Fibroblast of villous mesenchyme (primary cell): ENCODE data around the gene GABRD. TPM values are rescaled to one million over a fixed set of nuclear protein-coding genes. Genes with fewer than 3 reads are reported as not detected.
A peak's percentile ranks its signal among the peaks of the same experiment; 100 is the strongest.

ENCODE experiments used
- DNase-seq: peaks from one replicate; pipeline ENCODE4 v3.0.0-alpha.2; 2010; ENCODE audit warnings: low read depth
- H3K4me3 ChIP-seq: 2 replicates; pipeline ENCODE4 v1.5.1; 2011; ENCODE audit warnings: low read depth, mild to moderate bottlenecking, low read length
- CTCF ChIP-seq: IDR thresholded peaks from 2 replicates; pipeline ENCODE4 v1.5.1; 2012; ENCODE audit warnings: low read depth, mild to moderate bottlenecking, low read length; ENCODE audit not compliant: insufficient read depth
- total RNA-seq: library from RNA; depleted of rRNA; stranded (reverse); fragments of >200 nt; gene quantifications from 2 replicates; pipeline ENCODE4 v1.2.3, GENCODE V29; 2012

The GABRD gene
- total RNA-seq, 1 donor = not detected

GRCh38 chr1:2045468-2046173 is 26.5 kb downstream of the GABRD start:
- TF ChIP-seq CTCF = no peak
- peak; percentile 18 for DNase-seq
- H3K4me3 ChIP-seq = no peak overlapping the region

GRCh38 chr1:2046174-2046917 is 27.2 kb downstream of the GABRD start:
- peak; percentile 13 for DNase-seq
- no peak overlapping the region for H3K4me3 ChIP-seq
- TF ChIP-seq CTCF = peak; percentile 68

GRCh38 chr1:2046953-2047748 is 28.0 kb downstream of the GABRD start:
- no peak for TF ChIP-seq CTCF
- no peak for DNase-seq
- no peak overlapping the region for H3K4me3 ChIP-seq

- DNase-seq = no peak
- no peak overlapping the region for H3K4me3 ChIP-seq
- TF ChIP-seq CTCF = no peak
These were observed 28.9 kb downstream of the GABRD start for GRCh38 chr1:2047749-2048729.

- peak overlapping the region; percentile 59 for H3K4me3 ChIP-seq
- no peak for DNase-seq
- TF ChIP-seq CTCF = peak; percentile 21
These were observed 30.1 kb downstream of the GABRD start for GRCh38 chr1:2049225-2049717.
